Muscle layer of colon (tissue), 2 donors: ENCODE measurements around the gene EMC10.
"Not testable (repeated sequence)": the region's sequence is repeated elsewhere in the genome, so short reads cannot be mapped to it uniquely, and the experiment has no call there.

Experiments used
- H3K27ac ChIP-seq: one replicate; pipeline ENCODE4 v1.7.0; 2013; ENCODE audit warnings: low read depth, mild to moderate bottlenecking, low read length, moderate library complexity
- H3K27me3 ChIP-seq, 2 donors: one replicate each; pipeline ENCODE4 v1.7.0; 2013; ENCODE audit warnings: low read length in 2 of 2, mild to moderate bottlenecking in 2 of 2; ENCODE audit not compliant: insufficient read depth in 2 of 2, control insufficient read depth in 1 of 2
- H3K36me3 ChIP-seq: one replicate; pipeline ENCODE4 v1.7.0; 2013; ENCODE audit warnings: mild to moderate bottlenecking, low read length; ENCODE audit not compliant: insufficient read depth
- H3K4me1 ChIP-seq: one replicate; pipeline ENCODE4 v1.7.0; 2013; ENCODE audit warnings: mild to moderate bottlenecking, low read length; ENCODE audit not compliant: insufficient read depth
- H3K4me3 ChIP-seq, 2 donors: one replicate each; pipeline ENCODE4 v1.7.0; 2013; ENCODE audit warnings: low read length in 2 of 2, low read depth in 1 of 2, mild to moderate bottlenecking in 1 of 2, moderate library complexity in 1 of 2
- H3K9ac ChIP-seq: one replicate; pipeline ENCODE4 v1.7.0; 2013; ENCODE audit warnings: low read length
- H3K9me3 ChIP-seq: one replicate; pipeline ENCODE4 v1.7.0; 2013; ENCODE audit warnings: mild to moderate bottlenecking, low read length
- donor health status: abdominal sarcoma.
- donor health status: Adenocarcinoma of cecum.

The EMC10 gene

GRCh38 chr19:50435221-50435620 lies 41.1 kb upstream of the EMC10 start:
- Histone ChIP-seq H3K27ac (no peak overlapping the region), H3K36me3 (no peaks in the 10 kb centered on the region), H3K9ac (no peak overlapping the region), H3K4me1 (peaks cover 9% of the 10 kb centered on the region), H3K9me3 (no peaks in the 10 kb centered on the region), H3K4me3 (no peak overlapping the region), H3K27me3 (peaks cover 9 to 40% of the 10 kb centered on the region in 2 donors)

GRCh38 chr19:50435627-50436026 lies 40.7 kb upstream of the EMC10 start:
- Histone ChIP-seq H3K27ac (no peak overlapping the region), H3K36me3 (no peaks in the 10 kb centered on the region), H3K4me1 (peaks cover 9% of the 10 kb centered on the region), H3K4me3 (no peak overlapping the region), H3K9ac (no peak overlapping the region), H3K9me3 (no peaks in the 10 kb centered on the region), H3K27me3 (peaks cover 9 to 36% of the 10 kb centered on the region in 2 donors)

GRCh38 chr19:50437862-50438449 lies 38.4 kb upstream of the EMC10 start:
- Histone ChIP-seq H3K9ac (no peak overlapping the region), H3K4me1 (no peaks in the 10 kb centered on the region), H3K27ac (no peak overlapping the region), H3K27me3 (peaks cover under 1 to 21% of the 10 kb centered on the region in 2 donors), H3K4me3 (no peak overlapping the region), H3K36me3 (no peaks in the 10 kb centered on the region), H3K9me3 (no peaks in the 10 kb centered on the region)

GRCh38 chr19:50439130-50439529 lies 37.2 kb upstream of the EMC10 start:
- H3K27ac ChIP-seq, H3K9me3 ChIP-seq, H3K36me3 ChIP-seq, H3K4me1 ChIP-seq, H3K4me3 ChIP-seq, H3K9ac ChIP-seq: not testable (repeated sequence)
- peaks cover 0 to 13% of the 10 kb centered on the region in 2 donors for H3K27me3 ChIP-seq

GRCh38 chr19:50444059-50444458 lies 32.2 kb upstream of the EMC10 start:
- Histone ChIP-seq H3K4me3 (no peak overlapping the region), H3K27ac (no peak overlapping the region), H3K9ac (no peak overlapping the region), H3K9me3 (no peaks in the 10 kb centered on the region), H3K36me3 (no peaks in the 10 kb centered on the region), H3K27me3 (no peaks in the 10 kb centered on the region), H3K4me1 (no peaks in the 10 kb centered on the region)

GRCh38 chr19:50447053-50447452 lies 29.3 kb upstream of the EMC10 start:
- peaks cover 0 to 9% of the 10 kb centered on the region in 2 donors for H3K27me3 ChIP-seq
- no peak overlapping the region for H3K4me3 ChIP-seq
- no peaks in the 10 kb centered on the region for H3K9me3 ChIP-seq
- no peaks in the 10 kb centered on the region for H3K36me3 ChIP-seq
- H3K27ac ChIP-seq: no peak overlapping the region
- H3K9ac ChIP-seq: no peak overlapping the region
- no peaks in the 10 kb centered on the region for H3K4me1 ChIP-seq

- Histone ChIP-seq H3K9me3 (no peaks in the 10 kb centered on the region), H3K4me3 (no peak overlapping the region), H3K27ac (no peak overlapping the region), H3K27me3 (peaks cover 0 to 9% of the 10 kb centered on the region in 2 donors), H3K9ac (no peak overlapping the region), H3K4me1 (no peaks in the 10 kb centered on the region), H3K36me3 (no peaks in the 10 kb centered on the region)
Measured at GRCh38 chr19:50447750-50448149, 28.6 kb upstream of the EMC10 start.

GRCh38 chr19:50449236-50449899 lies 26.9 kb upstream of the EMC10 start:
- H3K9me3 ChIP-seq: no peaks in the 10 kb centered on the region
- H3K9ac ChIP-seq: no peak overlapping the region
- no peaks in the 10 kb centered on the region for H3K4me1 ChIP-seq
- H3K27me3 ChIP-seq: peaks cover 0 to 9% of the 10 kb centered on the region in 2 donors
- no peaks in the 10 kb centered on the region for H3K36me3 ChIP-seq
- H3K4me3 ChIP-seq: no peak overlapping the region
- H3K27ac ChIP-seq: no peak overlapping the region

GRCh38 chr19:50450369-50451222 lies 25.7 kb upstream of the EMC10 start:
- no peaks in the 10 kb centered on the region for H3K36me3 ChIP-seq
- no peaks in the 10 kb centered on the region for H3K4me1 ChIP-seq
- no peak overlapping the region for H3K4me3 ChIP-seq
- H3K27me3 ChIP-seq: peaks cover 0 to 9% of the 10 kb centered on the region in 2 donors
- no peak overlapping the region for H3K27ac ChIP-seq
- H3K9ac ChIP-seq: no peak overlapping the region
- H3K9me3 ChIP-seq: no peaks in the 10 kb centered on the region

- no peaks in the 10 kb centered on the region for H3K9me3 ChIP-seq
- H3K27ac ChIP-seq: no peak overlapping the region
- no peak overlapping the region for H3K4me3 ChIP-seq
- no peaks in the 10 kb centered on the region for H3K4me1 ChIP-seq
- no peak overlapping the region for H3K9ac ChIP-seq
- H3K27me3 ChIP-seq: peaks cover 0 to 9% of the 10 kb centered on the region in 2 donors
- no peaks in the 10 kb centered on the region for H3K36me3 ChIP-seq
Measured at GRCh38 chr19:50451223-50451534, 25.1 kb upstream of the EMC10 start.

- H3K36me3 ChIP-seq: no peaks in the 10 kb centered on the region
- no peak overlapping the region for H3K9ac ChIP-seq
- H3K4me3 ChIP-seq: no peak overlapping the region
- peaks cover 0 to 19% of the 10 kb centered on the region in 2 donors for H3K27me3 ChIP-seq
- no peaks in the 10 kb centered on the region for H3K9me3 ChIP-seq
- no peak overlapping the region for H3K27ac ChIP-seq
- no peaks in the 10 kb centered on the region for H3K4me1 ChIP-seq
Measured at GRCh38 chr19:50453243-50453642, 23.1 kb upstream of the EMC10 start.
